NOMO-1 (cell line): ENCODE data around the gene AFF4.

ENCODE experiments used
- DNase-seq, 2 experiments: peaks; one replicate each; lab custom pipeline; 2025; ENCODE audit not compliant: unreplicated experiment in 2 of 2; lab: John Stamatoyannopoulos, UW

Gene AFF4

GRCh38 chr5:132890817-132891216, 72.6 kb downstream of the AFF4 start:
- DNase-seq = no peak

GRCh38 chr5:132889501-132889900, 73.9 kb downstream of the AFF4 start:
- no peak for DNase-seq

GRCh38 chr5:132887283-132887682, 76.2 kb downstream of the AFF4 start:
- no peak for DNase-seq

- DNase-seq = no peak
Observed at GRCh38 chr5:132886064-132886823, 77.2 kb downstream of the AFF4 start.

GRCh38 chr5:132884548-132884947, 78.9 kb downstream of the AFF4 start:
- no peak for DNase-seq

- DNase-seq = peak; percentile 41 to 84
Observed at GRCh38 chr5:132883261-132883834, 80.1 kb downstream of the AFF4 start.

- DNase-seq = no peak
Observed at GRCh38 chr5:132877938-132878337, 85.5 kb downstream of the AFF4 start.

GRCh38 chr5:132877466-132877865, 86.0 kb downstream of the AFF4 start:
- no peak for DNase-seq

GRCh38 chr5:132876020-132876759, 87.2 kb downstream of the AFF4 start:
- DNase-seq = no peak

GRCh38 chr5:132873930-132874271, 89.5 kb downstream of the AFF4 start:
- no peak for DNase-seq

GRCh38 chr5:132873119-132873929, 90.1 kb downstream of the AFF4 start, which contains the start of gene LEAP2:
TSS of gene LEAP2 (plus strand) at chr5:132873668. CDS start at chr5:132873695, 27 bp downstream.
- DNase-seq = no peak

- DNase-seq = no peak
Observed at GRCh38 chr5:132872788-132873118, 90.7 kb downstream of the AFF4 start.

GRCh38 chr5:132871459-132872284, 91.8 kb downstream of the AFF4 start:
- no peak for DNase-seq

- no peak for DNase-seq
Observed at GRCh38 chr5:132870801-132871200, 92.6 kb downstream of the AFF4 start.

GRCh38 chr5:132868754-132869153, 94.7 kb downstream of the AFF4 start:
- no peak for DNase-seq

- no peak for DNase-seq
Observed at GRCh38 chr5:132867046-132867451, 96.4 kb downstream of the AFF4 start.

- peak; percentile 98 to 99 for DNase-seq
Observed at GRCh38 chr5:132866342-132867045, 96.9 kb downstream of the AFF4 start, which contains the start of the genes GDF9 and UQCRQ. TSS of gene GDF9 (minus strand) at chr5:132866469. CDS start at chr5:132864533, 1,936 bp downstream. TSS of gene UQCRQ (plus strand) at chr5:132866642. CDS start at chr5:132866882, 240 bp downstream.

- DNase-seq = peak in 1 of 2 experiments; percentile 73
Observed at GRCh38 chr5:132865668-132866341, 97.6 kb downstream of the AFF4 start.

GRCh38 chr5:132860742-132861141, 102.7 kb downstream of the AFF4 start:
- DNase-seq = no peak
